Activated B cell treated with CpG ODN at 0.5 μM for 24 hours (primary cell): ENCODE measurements around the gene NCK1. TPM values are rescaled to one million over a fixed set of nuclear protein-coding genes. Genes with fewer than 3 reads are reported as not detected.
A peak's percentile ranks its signal among the peaks of the same experiment; 100 is the strongest.

Source experiments
- ATAC-seq: fragments of 200-7000 bp; cut with Tn5 transposase; one replicate; pipeline ENCODE4 v1.10.0; 2021; ENCODE audit warnings: low read depth, mild to moderate bottlenecking, moderate library complexity
- CTCF ChIA-PET: fragments of 350-600 bp; sonication (Branson Sonifier 250); formaldehyde crosslinking; loops from one replicate; lab custom pipeline; 2021; ENCODE audit warnings: antibody characterized with exemption; lab: Charles Lee
- POLR2A ChIA-PET: fragments of 350-600 bp; sonication (Branson Sonifier 250); formaldehyde crosslinking; loops from one replicate; lab custom pipeline; 2021; ENCODE audit warnings: antibody characterized with exemption; lab: Charles Lee
- DNase-seq: peaks from one replicate; pipeline ENCODE4 v3.0.0; 2022
- H3K27ac Mint-ChIP-seq: one replicate; pipeline ENCODE4 v1.8.0; 2020; ENCODE audit warnings: mixed read lengths
- H3K27me3 Mint-ChIP-seq: one replicate; pipeline ENCODE4 v1.8.0; 2021; ENCODE audit warnings: mixed read lengths
- H3K36me3 Mint-ChIP-seq: one replicate; pipeline ENCODE4 v1.8.0; 2021; ENCODE audit warnings: low read depth, mixed read lengths
- H3K4me1 Mint-ChIP-seq: one replicate; pipeline ENCODE4 v1.8.0; 2021; ENCODE audit warnings: mixed read lengths
- H3K4me3 Mint-ChIP-seq: one replicate; pipeline ENCODE4 v1.8.0; 2020; ENCODE audit warnings: mild to moderate bottlenecking, mixed read lengths
- H3K9me3 Mint-ChIP-seq: one replicate; pipeline ENCODE4 v1.8.0; 2020; ENCODE audit warnings: mixed read lengths
- intact Hi-C: fragments of 100-400 bp; cut with micrococcal nuclease; formaldehyde crosslinking; loops from one replicate; pipeline ENCODE4 v1.15.1; 2024
- total RNA-seq: library from RNA; stranded (reverse); gene quantifications from 2 replicates; pipeline ENCODE4 v1.2.3, GENCODE V29; 2022
- TF ChIP-seq, protein P1 (sequence below): fragments of 200-600 bp; IDR thresholded peaks from one replicate; pipeline ENCODE4 v1.8.0; 2022; ENCODE audit warnings: antibody characterized with exemption, mild to moderate bottlenecking

The NCK1 gene
- total RNA-seq, 1 donor from 2014 or later, result 29.7 TPM

DNA sequence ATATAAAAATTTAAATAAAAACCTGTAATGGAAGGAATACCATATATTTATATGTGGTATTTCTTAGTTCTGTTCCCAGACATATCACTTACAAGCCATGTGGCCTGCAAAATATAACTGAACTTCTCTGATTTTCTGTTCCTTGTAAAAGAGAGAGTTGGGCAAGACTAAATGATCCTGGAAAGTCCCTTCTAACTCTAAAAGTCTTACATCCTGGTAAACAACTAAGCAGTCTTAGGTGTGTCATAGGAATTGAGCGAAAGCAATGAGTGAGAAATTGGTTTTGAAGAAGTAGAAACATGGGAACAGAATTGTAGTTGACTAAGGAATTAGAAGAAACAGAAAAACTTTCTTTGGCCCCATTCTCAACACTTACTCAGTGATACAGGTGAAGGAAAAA is 70.5 kb downstream of the NCK1 start:
- Mint-ChIP-seq H3K36me3 (peaks cover 56% of the 10 kb centered on the region), H3K9me3 (peaks cover 8% of the 10 kb centered on the region), H3K4me3 (no peak overlapping the region), H3K27ac (peak overlapping the region; percentile 59), H3K4me1 (peaks cover 52% of the 10 kb centered on the region), H3K27me3 (no peaks in the 10 kb centered on the region)
- ChIA-PET CTCF (no interaction called here), POLR2A (interaction anchor here (1.3 to 1.5 kb wide), 2 partner anchors 71 to 180 kb away, joined by 5 to 6 read pairs; partner anchors contain the start of genes NCK1 and STAG1)
- ATAC-seq (peak; percentile 57), DNase-seq (no peak)
- intact Hi-C loops, result loop anchor here (2.0 to 5.0 kb wide), 3 partner anchors 16 to 180 kb away; partner anchors contain the start of genes NCK1 and STAG1
- TF ChIP-seq, protein P1, sequence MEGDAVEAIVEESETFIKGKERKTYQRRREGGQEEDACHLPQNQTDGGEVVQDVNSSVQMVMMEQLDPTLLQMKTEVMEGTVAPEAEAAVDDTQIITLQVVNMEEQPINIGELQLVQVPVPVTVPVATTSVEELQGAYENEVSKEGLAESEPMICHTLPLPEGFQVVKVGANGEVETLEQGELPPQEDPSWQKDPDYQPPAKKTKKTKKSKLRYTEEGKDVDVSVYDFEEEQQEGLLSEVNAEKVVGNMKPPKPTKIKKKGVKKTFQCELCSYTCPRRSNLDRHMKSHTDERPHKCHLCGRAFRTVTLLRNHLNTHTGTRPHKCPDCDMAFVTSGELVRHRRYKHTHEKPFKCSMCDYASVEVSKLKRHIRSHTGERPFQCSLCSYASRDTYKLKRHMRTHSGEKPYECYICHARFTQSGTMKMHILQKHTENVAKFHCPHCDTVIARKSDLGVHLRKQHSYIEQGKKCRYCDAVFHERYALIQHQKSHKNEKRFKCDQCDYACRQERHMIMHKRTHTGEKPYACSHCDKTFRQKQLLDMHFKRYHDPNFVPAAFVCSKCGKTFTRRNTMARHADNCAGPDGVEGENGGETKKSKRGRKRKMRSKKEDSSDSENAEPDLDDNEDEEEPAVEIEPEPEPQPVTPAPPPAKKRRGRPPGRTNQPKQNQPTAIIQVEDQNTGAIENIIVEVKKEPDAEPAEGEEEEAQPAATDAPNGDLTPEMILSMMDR, result no peak

DNA sequence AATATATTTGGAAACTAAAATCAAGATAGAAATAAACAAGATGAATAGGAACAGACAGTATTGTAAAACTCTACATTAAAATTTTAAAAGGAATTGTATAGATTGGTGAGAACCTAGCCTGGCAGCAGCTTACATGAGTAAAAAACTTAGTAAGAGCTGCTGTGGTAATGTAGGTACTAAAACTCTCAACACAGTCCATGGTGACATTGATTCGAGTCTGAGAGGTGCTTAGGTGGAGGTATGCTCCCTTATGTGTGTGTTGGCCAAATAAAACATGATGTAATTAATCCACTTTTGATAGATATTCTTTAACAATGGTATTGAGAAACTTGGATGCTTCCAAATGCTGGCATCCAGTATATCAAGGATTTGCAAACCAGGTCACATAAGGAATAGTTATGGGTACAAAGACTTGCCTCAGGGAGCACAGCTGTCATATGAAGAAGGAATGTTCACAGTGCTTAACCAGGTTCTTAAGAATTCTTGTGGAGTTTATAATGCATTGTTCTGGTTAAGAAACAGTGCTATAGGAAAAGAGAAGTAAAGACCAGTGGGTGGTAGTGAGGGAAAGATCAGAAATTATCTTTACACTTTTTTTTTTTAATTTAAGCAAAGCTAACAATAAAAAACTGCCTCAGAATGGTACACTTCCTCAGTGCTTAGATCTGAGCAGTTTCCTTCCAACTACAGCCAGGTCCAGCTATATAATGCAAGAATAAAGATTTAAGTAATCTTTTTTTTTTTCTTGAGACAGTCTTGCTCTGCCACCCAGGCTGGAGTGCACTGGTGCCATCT is 71.2 kb downstream of the NCK1 start:
- ChIA-PET POLR2A (interaction anchor here (1.3 to 1.5 kb wide), 2 partner anchors 72 to 181 kb away, joined by 5 to 6 read pairs; partner anchors contain the start of genes NCK1 and STAG1), CTCF (interaction anchor here (0.6 to 1.1 kb wide), 2 partner anchors 81 to 169 kb away, joined by 3 to 4 read pairs; no protein-coding TSS in a partner anchor)
- Mint-ChIP-seq H3K27ac (peak overlapping the region; percentile 59), H3K27me3 (no peaks in the 10 kb centered on the region), H3K4me1 (peaks cover 54% of the 10 kb centered on the region), H3K9me3 (peaks cover 8% of the 10 kb centered on the region), H3K4me3 (no peak overlapping the region), H3K36me3 (peaks cover 50% of the 10 kb centered on the region)
- TF ChIP-seq, protein P1, result no peak
- DNase-seq, result no peak
- ATAC-seq, result peak; percentile 45
- intact Hi-C loops, result loop anchor here (2.0 to 5.0 kb wide), 3 partner anchors 16 to 181 kb away; partner anchors contain the start of genes NCK1 and STAG1

DNA sequence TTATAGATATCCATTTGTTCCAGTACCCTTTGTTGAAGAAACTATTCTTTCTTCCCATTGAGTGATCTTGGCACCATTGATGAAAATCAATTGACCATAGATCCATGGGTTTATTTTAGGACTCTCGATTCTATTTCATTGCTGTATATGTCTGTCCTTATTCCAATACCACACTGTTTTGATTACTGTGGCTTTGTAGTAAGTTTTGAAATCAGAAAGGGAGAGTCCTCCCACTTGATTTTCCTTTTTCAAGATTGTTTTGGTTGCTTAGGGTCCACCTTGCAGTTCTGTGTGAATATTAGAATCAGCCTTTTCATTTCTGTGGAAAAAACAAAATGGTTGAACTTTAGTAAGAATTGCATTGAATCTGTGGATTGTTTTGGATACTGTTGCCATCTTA is 75.2 kb downstream of the NCK1 start:
- no peak for DNase-seq
- H3K4me3 Mint-ChIP-seq, result no peak overlapping the region
- ATAC-seq, result no peak
- ChIA-PET POLR2A (no interaction called here), CTCF (no interaction called here)
- H3K4me1 Mint-ChIP-seq, result peaks cover 64% of the 10 kb centered on the region
- H3K9me3 Mint-ChIP-seq, result peaks cover 8% of the 10 kb centered on the region
- H3K27ac Mint-ChIP-seq, result no peak overlapping the region
- H3K27me3 Mint-ChIP-seq, result no peaks in the 10 kb centered on the region
- intact Hi-C loops, result loop anchor here (5.0 kb wide), 1 partner anchor 40 kb away; no protein-coding TSS in a partner anchor
- TF ChIP-seq, protein P1, result no peak
- H3K36me3 Mint-ChIP-seq, result peaks cover 34% of the 10 kb centered on the region

DNA sequence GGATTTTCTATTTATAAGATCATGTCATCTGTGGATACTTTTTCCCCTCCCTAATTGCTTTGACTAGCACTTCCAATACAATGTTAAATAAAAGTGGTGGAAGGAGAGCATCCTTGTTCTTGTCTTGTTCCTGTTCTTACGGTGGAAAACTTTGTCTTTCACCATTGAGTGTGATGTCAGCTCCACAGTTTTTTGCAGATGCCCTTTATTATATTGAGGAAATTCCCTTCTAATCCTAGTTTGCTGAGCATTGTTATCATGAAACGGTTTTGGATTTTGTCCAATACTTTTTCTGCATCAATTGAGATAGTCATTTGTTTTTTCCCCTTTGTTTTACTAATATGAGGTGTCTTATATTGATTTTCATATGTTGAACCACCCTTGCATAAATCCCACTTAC is 75.8 kb downstream of the NCK1 start:
- POLR2A ChIA-PET, result interaction anchor here (1.0 kb wide), 1 partner anchor 76 kb away, joined by 3 read pairs; the partner anchor contains the start of gene NCK1
- peaks cover 65% of the 10 kb centered on the region for H3K4me1 Mint-ChIP-seq

More for the DNA sequence above, 75.8 kb downstream of the NCK1 start:
- TF ChIP-seq, protein P1, result no peak
- Mint-ChIP-seq H3K4me3 (no peak overlapping the region), H3K27ac (no peak overlapping the region), H3K9me3 (peaks cover 8% of the 10 kb centered on the region), H3K27me3 (no peaks in the 10 kb centered on the region), H3K36me3 (peaks cover 38% of the 10 kb centered on the region)
- intact Hi-C loops, result loop anchor here (5.0 kb wide), 1 partner anchor 41 kb away; no protein-coding TSS in a partner anchor
- CTCF ChIA-PET, result no interaction called here
- no peak for DNase-seq
- no peak for ATAC-seq
